Nephron (organoid): ENCODE measurements around the gene ECEL1.
A peak's percentile ranks its signal among the peaks of the same experiment; 100 is the strongest.
"Not testable (repeated sequence)": the region's sequence is repeated elsewhere in the genome, so short reads cannot be mapped to it uniquely, and the experiment has no call there.

ENCODE experiments used
- H3K27ac Mint-ChIP-seq, 3 experiments: 2 replicates each; pipeline ENCODE4 v1.8.0; 2020; ENCODE audit warnings: mixed read lengths in 3 of 3, mild to moderate bottlenecking in 2 of 3, moderate library complexity in 1 of 3
- H3K27me3 Mint-ChIP-seq: 2 replicates; pipeline ENCODE4 v1.8.0; 2021; ENCODE audit warnings: low read depth, mild to moderate bottlenecking, moderate library complexity, mixed read lengths
- H3K36me3 Mint-ChIP-seq: 2 replicates; pipeline ENCODE4 v1.8.0; 2020; ENCODE audit warnings: low read depth, mixed read lengths
- H3K4me1 Mint-ChIP-seq: 2 replicates; pipeline ENCODE4 v1.8.0; 2020; ENCODE audit warnings: mixed read lengths
- H3K4me3 Mint-ChIP-seq, 3 experiments: 2 replicates each; pipeline ENCODE4 v1.8.0; 2020; ENCODE audit warnings: mild to moderate bottlenecking in 3 of 3, mixed read lengths in 3 of 3, moderate library complexity in 2 of 3
- H3K9me3 Mint-ChIP-seq: 2 replicates; pipeline ENCODE4 v1.8.0; 2020; ENCODE audit warnings: mixed read lengths
- CTCF ChIP-seq, 3 experiments: fragments of 200-600 bp; sonication (generic); IDR thresholded peaks; one replicate each; pipeline ENCODE4 v1.5.0; 2021; ENCODE audit warnings: antibody characterized with exemption in 3 of 3; ENCODE audit not compliant: unreplicated experiment in 3 of 3

ECEL1 gene

GRCh38 chr2:232440220-232441018 lies 47.2 kb downstream of the ECEL1 start:
- TF ChIP-seq CTCF (IDR thresholded peaks at IDR 0.05; ENCODE audit: unreplicated experiment in 3 of 3), result peak; percentile 85 to 88 (median 86)
- H3K27me3 Mint-ChIP-seq, result peaks cover 34% of the 10 kb centered on the region
- H3K36me3 Mint-ChIP-seq, H3K4me1 Mint-ChIP-seq, H3K27ac Mint-ChIP-seq, H3K4me3 Mint-ChIP-seq, H3K9me3 Mint-ChIP-seq: not testable (repeated sequence)

- Mint-ChIP-seq H3K27me3 (peaks cover 39% of the 10 kb centered on the region), H3K27ac (no peak overlapping the region), H3K4me3 (no peak overlapping the region), H3K9me3 (no peaks in the 10 kb centered on the region), H3K36me3 (no peaks in the 10 kb centered on the region), H3K4me1 (no peaks in the 10 kb centered on the region)
- TF ChIP-seq CTCF (IDR thresholded peaks at IDR 0.05; ENCODE audit: unreplicated experiment in 3 of 3), result peak; percentile 31 to 36 (median 34)
Observed at GRCh38 chr2:232439758-232440135, 47.9 kb downstream of the ECEL1 start.

- Mint-ChIP-seq H3K27me3 (peaks cover 34% of the 10 kb centered on the region), H3K36me3 (no peaks in the 10 kb centered on the region), H3K4me1 (no peaks in the 10 kb centered on the region), H3K4me3 (no peak overlapping the region), H3K27ac (no peak overlapping the region), H3K9me3 (no peaks in the 10 kb centered on the region)
- TF ChIP-seq CTCF (IDR thresholded peaks at IDR 0.05; ENCODE audit: unreplicated experiment in 3 of 3), result peak; percentile 47 to 57 (median 55)
Observed at GRCh38 chr2:232438951-232439757, 48.5 kb downstream of the ECEL1 start.

- TF ChIP-seq CTCF (IDR thresholded peaks at IDR 0.05; ENCODE audit: unreplicated experiment in 3 of 3), result no peak
- H3K27me3 Mint-ChIP-seq, result peaks cover 38% of the 10 kb centered on the region
- no peaks in the 10 kb centered on the region for H3K36me3 Mint-ChIP-seq
- no peak overlapping the region for H3K27ac Mint-ChIP-seq
- no peaks in the 10 kb centered on the region for H3K9me3 Mint-ChIP-seq
- H3K4me3 Mint-ChIP-seq, result no peak overlapping the region
- H3K4me1 Mint-ChIP-seq, result no peaks in the 10 kb centered on the region
Observed at GRCh38 chr2:232438091-232438490, 49.5 kb downstream of the ECEL1 start.

GRCh38 chr2:232437195-232437571 lies 50.5 kb downstream of the ECEL1 start:
- H3K27ac Mint-ChIP-seq, result no peak overlapping the region

More at GRCh38 chr2:232437195-232437571, 50.5 kb downstream of the ECEL1 start:
- no peak for TF ChIP-seq CTCF (IDR thresholded peaks at IDR 0.05; ENCODE audit: unreplicated experiment in 3 of 3)
- no peaks in the 10 kb centered on the region for H3K36me3 Mint-ChIP-seq
- no peaks in the 10 kb centered on the region for H3K9me3 Mint-ChIP-seq
- peaks cover 38% of the 10 kb centered on the region for H3K27me3 Mint-ChIP-seq
- H3K4me1 Mint-ChIP-seq, result no peaks in the 10 kb centered on the region
- H3K4me3 Mint-ChIP-seq, result no peak overlapping the region
